Measurements from ENCODE around the gene SLC25A29. TPM values are rescaled to one million over a fixed set of nuclear protein-coding genes. Genes with fewer than 3 reads are reported as not detected.
A peak's percentile ranks its signal among the peaks of the same experiment; 100 is the strongest.

Gene SLC25A29
- polyA plus RNA-seq, 1 donor (not counting 4 experiments of a cell fraction or from before 2014, with no cell fraction given): 16.3 TPM

GRCh38 chr14:100250732-100251465 is 55.3 kb downstream of the SLC25A29 start:
- peaks cover 9% of the 10 kb centered on the region for H3K4me1 ChIP-seq (ENCODE audit: control insufficient read depth, extremely low read depth, insufficient read depth, low read length)
- H3K79me2 ChIP-seq (ENCODE audit: control insufficient read depth, insufficient read depth, low read length): peaks cover 99% of the 10 kb centered on the region
- H3K4me3 ChIP-seq (ENCODE audit: control insufficient read depth in 2 of 3, extremely low read depth in 1 of 3, insufficient read depth in 2 of 3, low read depth in 1 of 3, low read length in 3 of 3): no peak overlapping the region
- H3K27me3 ChIP-seq (ENCODE audit: control insufficient read depth, extremely low read depth, insufficient read depth, low read length): no peaks in the 10 kb centered on the region
- H3K9me3 ChIP-seq (ENCODE audit: control insufficient read depth, low read depth, low read length): no peaks in the 10 kb centered on the region
- H2AFZ ChIP-seq (ENCODE audit: control insufficient read depth, low read length): no peak overlapping the region
- H3K9me1 ChIP-seq (ENCODE audit: control insufficient read depth, extremely low read depth, insufficient read depth, low read length): peaks cover 2% of the 10 kb centered on the region
- H3K36me3 ChIP-seq (ENCODE audit: control insufficient read depth in 2 of 2, extremely low read depth in 1 of 2, insufficient read depth in 2 of 2, low read length in 2 of 2): no peaks in the 10 kb centered on the region
- FAIRE-seq (no peak), DNase-seq (ENCODE audit: low read depth, low spot score) (no peak)
- H3K27ac ChIP-seq (ENCODE audit: control insufficient read depth, insufficient read depth, low read length): no peak overlapping the region
- dilution Hi-C loops (cut with MboI; ENCODE audit: extremely low pct_ligation_motif_present, low sequenced_read_pairs): no loop called here
- H4K20me1 ChIP-seq (ENCODE audit: control insufficient read depth, extremely low read depth, insufficient read depth, low read length): peaks cover 36% of the 10 kb centered on the region
- no peak for TF ChIP-seq CTCF (optimal IDR thresholded peaks at IDR 0.05 in 1 of 3, IDR thresholded peaks at IDR 0.05 in 1 of 3, conservative IDR thresholded peaks at IDR 0.05 in 1 of 3; ENCODE audit: extremely low read depth in 1 of 3, insufficient read depth in 2 of 3, low read length in 3 of 3)
- no peak for TF ChIP-seq EZH2 (IDR thresholded peaks at IDR 0.05; ENCODE audit: low read length)
- H3K4me2 ChIP-seq (ENCODE audit: control insufficient read depth, extremely low read depth, insufficient read depth, low read depth, low read length): no peak overlapping the region
- H3K9ac ChIP-seq (ENCODE audit: control insufficient read depth, extremely low read depth, insufficient read depth, low read length): no peak overlapping the region

GRCh38 chr14:100246809-100247428 is 59.3 kb downstream of the SLC25A29 start:
- Histone ChIP-seq H3K79me2 (ENCODE audit: control insufficient read depth, insufficient read depth, low read length) (peaks cover 98% of the 10 kb centered on the region), H3K36me3 (ENCODE audit: control insufficient read depth in 2 of 2, extremely low read depth in 1 of 2, insufficient read depth in 2 of 2, low read length in 2 of 2) (peaks cover 0 to 3% of the 10 kb centered on the region in 2 experiments), H3K27ac (ENCODE audit: control insufficient read depth, insufficient read depth, low read length) (no peak overlapping the region), H2AFZ (ENCODE audit: control insufficient read depth, low read length) (no peak overlapping the region), H3K9ac (ENCODE audit: control insufficient read depth, extremely low read depth, insufficient read depth, low read length) (no peak overlapping the region), H3K27me3 (ENCODE audit: control insufficient read depth, extremely low read depth, insufficient read depth, low read length) (no peaks in the 10 kb centered on the region), H3K4me2 (ENCODE audit: control insufficient read depth, extremely low read depth, insufficient read depth, low read depth, low read length) (peak overlapping the region; percentile 6), H3K4me1 (ENCODE audit: control insufficient read depth, extremely low read depth, insufficient read depth, low read length) (peaks cover 23% of the 10 kb centered on the region), H3K9me3 (ENCODE audit: control insufficient read depth, low read depth, low read length) (no peaks in the 10 kb centered on the region), H3K9me1 (ENCODE audit: control insufficient read depth, extremely low read depth, insufficient read depth, low read length) (peaks cover 2% of the 10 kb centered on the region), H3K4me3 (ENCODE audit: control insufficient read depth in 2 of 3, extremely low read depth in 1 of 3, insufficient read depth in 2 of 3, low read depth in 1 of 3, low read length in 3 of 3) (no peak overlapping the region), H4K20me1 (ENCODE audit: control insufficient read depth, extremely low read depth, insufficient read depth, low read length) (peaks cover 19% of the 10 kb centered on the region)
- DNase-seq (ENCODE audit: low read depth, low spot score) (no peak), FAIRE-seq (no peak)
- TF ChIP-seq EZH2 (IDR thresholded peaks at IDR 0.05; ENCODE audit: low read length): no peak
- TF ChIP-seq CTCF (optimal IDR thresholded peaks at IDR 0.05 in 1 of 3, IDR thresholded peaks at IDR 0.05 in 1 of 3, conservative IDR thresholded peaks at IDR 0.05 in 1 of 3; ENCODE audit: extremely low read depth in 1 of 3, insufficient read depth in 2 of 3, low read length in 3 of 3): peak; percentile 37 to 72 (median 59)
- dilution Hi-C loops (cut with MboI; ENCODE audit: extremely low pct_ligation_motif_present, low sequenced_read_pairs): no loop called here
